RWPE2 (cell line): ENCODE data around the gene SAP30.

Source experiments
- ATAC-seq: fragments of 200-7000 bp; cut with Tn5 transposase; 3 replicates; pipeline ENCODE4 v1.9.1; 2021; ENCODE audit warnings: low read depth
- DNase-seq: peaks from one replicate; pipeline ENCODE4 v3.0.0-alpha.2; 2020; ENCODE audit warnings: low spot score
- H3K27ac ChIP-seq: fragments of 450-650 bp; 2 replicates; pipeline ENCODE4 v1.5.1; 2017; ENCODE audit warnings: mild to moderate bottlenecking; ENCODE audit not compliant: poor library complexity, severe bottlenecking
- H3K27me3 ChIP-seq: fragments of 250-450 bp; sonication (Bioruptor Pico); 2 replicates; pipeline ENCODE4 v1.5.1; 2021; ENCODE audit warnings: mild to moderate bottlenecking, moderate library complexity; ENCODE audit not compliant: insufficient read depth, poor library complexity, severe bottlenecking
- H3K36me3 ChIP-seq: fragments of 250-450 bp; sonication (Bioruptor Pico); 2 replicates; pipeline ENCODE4 v1.5.1; 2020; ENCODE audit warnings: low read depth, mild to moderate bottlenecking, moderate library complexity
- H3K4me1 ChIP-seq: fragments of 250-450 bp; sonication (Bioruptor Pico); 2 replicates; pipeline ENCODE4 v1.5.1; 2021; ENCODE audit warnings: mild to moderate bottlenecking, moderate library complexity; ENCODE audit not compliant: insufficient read depth, poor library complexity, severe bottlenecking
- H3K4me3 ChIP-seq: fragments of 250-450 bp; sonication (Bioruptor Pico); 2 replicates; pipeline ENCODE4 v1.5.1; 2021; ENCODE audit warnings: mild to moderate bottlenecking, moderate library complexity; ENCODE audit not compliant: severe bottlenecking
- H3K9me3 ChIP-seq: fragments of 250-450 bp; sonication (Bioruptor Pico); 2 replicates; pipeline ENCODE4 v1.5.1; 2021; ENCODE audit warnings: mild to moderate bottlenecking, moderate library complexity; ENCODE audit not compliant: severe bottlenecking
- TF ChIP-seq, protein P1 (sequence below): fragments of 450-650 bp; IDR thresholded peaks from one replicate; pipeline ENCODE4 v1.5.1; 2017; ENCODE audit warnings: mild to moderate bottlenecking, moderate library complexity; ENCODE audit not compliant: poor library complexity, severe bottlenecking

SAP30 gene

GRCh38 chr4:173391701-173392100 lies 20.9 kb downstream of the SAP30 start:
- no peak overlapping the region for H3K4me3 ChIP-seq
- no peak for DNase-seq
- no peaks in the 10 kb centered on the region for H3K27me3 ChIP-seq
- no peak overlapping the region for H3K27ac ChIP-seq
- ATAC-seq: no peak
- H3K36me3 ChIP-seq: no peaks in the 10 kb centered on the region
- no peaks in the 10 kb centered on the region for H3K9me3 ChIP-seq
- no peaks in the 10 kb centered on the region for H3K4me1 ChIP-seq
- TF ChIP-seq, protein P1, sequence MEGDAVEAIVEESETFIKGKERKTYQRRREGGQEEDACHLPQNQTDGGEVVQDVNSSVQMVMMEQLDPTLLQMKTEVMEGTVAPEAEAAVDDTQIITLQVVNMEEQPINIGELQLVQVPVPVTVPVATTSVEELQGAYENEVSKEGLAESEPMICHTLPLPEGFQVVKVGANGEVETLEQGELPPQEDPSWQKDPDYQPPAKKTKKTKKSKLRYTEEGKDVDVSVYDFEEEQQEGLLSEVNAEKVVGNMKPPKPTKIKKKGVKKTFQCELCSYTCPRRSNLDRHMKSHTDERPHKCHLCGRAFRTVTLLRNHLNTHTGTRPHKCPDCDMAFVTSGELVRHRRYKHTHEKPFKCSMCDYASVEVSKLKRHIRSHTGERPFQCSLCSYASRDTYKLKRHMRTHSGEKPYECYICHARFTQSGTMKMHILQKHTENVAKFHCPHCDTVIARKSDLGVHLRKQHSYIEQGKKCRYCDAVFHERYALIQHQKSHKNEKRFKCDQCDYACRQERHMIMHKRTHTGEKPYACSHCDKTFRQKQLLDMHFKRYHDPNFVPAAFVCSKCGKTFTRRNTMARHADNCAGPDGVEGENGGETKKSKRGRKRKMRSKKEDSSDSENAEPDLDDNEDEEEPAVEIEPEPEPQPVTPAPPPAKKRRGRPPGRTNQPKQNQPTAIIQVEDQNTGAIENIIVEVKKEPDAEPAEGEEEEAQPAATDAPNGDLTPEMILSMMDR: no peak

- H3K27me3 ChIP-seq: no peaks in the 10 kb centered on the region
- ATAC-seq (no peak), DNase-seq (no peak)
- H3K27ac ChIP-seq: no peak overlapping the region
- H3K4me1 ChIP-seq: no peaks in the 10 kb centered on the region
- no peak overlapping the region for H3K4me3 ChIP-seq
- no peaks in the 10 kb centered on the region for H3K9me3 ChIP-seq
- no peaks in the 10 kb centered on the region for H3K36me3 ChIP-seq
- TF ChIP-seq, protein P1: no peak
Measured at GRCh38 chr4:173397604-173398003, 26.9 kb downstream of the SAP30 start.

DNA sequence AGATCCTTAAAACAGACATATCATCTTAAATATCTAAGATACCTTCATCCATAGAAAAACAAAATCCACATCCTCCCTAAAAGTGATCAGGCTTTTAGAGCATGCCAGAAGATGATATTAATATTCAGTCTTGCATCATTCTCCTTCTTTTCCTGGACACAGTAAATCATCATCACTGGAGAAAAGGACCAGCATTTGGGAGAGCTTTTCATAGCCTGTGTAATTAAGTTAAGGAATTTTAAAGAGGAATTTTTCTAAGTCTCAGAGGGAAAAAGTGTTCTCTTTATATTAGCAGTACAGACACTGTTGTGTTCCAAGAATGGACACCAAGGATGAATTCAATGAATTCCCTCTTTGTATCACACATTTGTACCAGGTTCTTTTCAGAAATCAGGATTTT lies 27.5 kb downstream of the SAP30 start:
- no peaks in the 10 kb centered on the region for H3K27me3 ChIP-seq
- no peak overlapping the region for H3K27ac ChIP-seq
- H3K4me3 ChIP-seq: no peak overlapping the region
- TF ChIP-seq, protein P1: no peak
- H3K9me3 ChIP-seq: no peaks in the 10 kb centered on the region
- ATAC-seq: no peak
- H3K4me1 ChIP-seq: no peaks in the 10 kb centered on the region
- H3K36me3 ChIP-seq: no peaks in the 10 kb centered on the region
- no peak for DNase-seq

GRCh38 chr4:173398779-173399415 lies 28.1 kb downstream of the SAP30 start, which contains the start of gene SCRG1:
Gene SCRG1, minus strand, starts transcription at chr4:173399116. Its CDS starts 7,702 bp downstream, at chr4:173391414.
- H3K4me1 ChIP-seq: no peaks in the 10 kb centered on the region
- no peak within 1 kb of the TSS for H3K27ac ChIP-seq
- H3K36me3 ChIP-seq: no peaks in the 10 kb centered on the region
- H3K9me3 ChIP-seq: no peaks in the 10 kb centered on the region
- DNase-seq: no peak
- no peak for ATAC-seq
- H3K4me3 ChIP-seq: no peak within 1 kb of the TSS
- TF ChIP-seq, protein P1: no peak
- no peaks in the 10 kb centered on the region for H3K27me3 ChIP-seq

DNA sequence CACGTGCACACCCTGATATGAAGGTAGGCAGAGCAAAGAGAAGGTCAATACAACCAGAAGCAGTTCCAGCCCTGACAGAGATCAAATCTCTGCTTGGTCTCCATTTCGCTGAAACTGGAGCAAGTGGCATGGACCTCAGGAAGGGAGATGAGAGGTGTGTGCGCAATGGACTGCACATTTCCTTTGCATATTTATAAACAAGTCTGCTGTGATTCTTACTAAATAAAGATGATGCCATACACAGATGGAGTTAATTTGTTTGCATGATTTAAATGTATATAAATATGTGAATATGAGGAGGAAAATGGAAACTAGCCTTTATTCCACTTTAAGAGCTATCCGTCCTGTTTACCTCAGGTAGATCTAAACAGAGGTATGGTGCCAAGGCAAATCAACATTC lies 30.3 kb downstream of the SAP30 start:
- Histone ChIP-seq H3K4me1 (no peaks in the 10 kb centered on the region), H3K4me3 (no peak overlapping the region), H3K9me3 (no peaks in the 10 kb centered on the region), H3K36me3 (no peaks in the 10 kb centered on the region), H3K27me3 (no peaks in the 10 kb centered on the region), H3K27ac (no peak overlapping the region)
- TF ChIP-seq, protein P1: no peak
- ATAC-seq: no peak
- DNase-seq: no peak
